ENCODE results near the gene PCK1.

The PCK1 gene

GRCh38 chr20:57561356-57562279 is 708 bp downstream of the PCK1 start:
- DNase-seq = no peak

GRCh38 chr20:57562541-57563465 is 1.9 kb downstream of the PCK1 start:
- no peak for DNase-seq

GRCh38 chr20:57563522-57563921 is 2.6 kb downstream of the PCK1 start:
- DNase-seq = no peak

GRCh38 chr20:57564180-57564802 is 3.4 kb downstream of the PCK1 start:
- no peak for DNase-seq

- no peak for DNase-seq
Observed at GRCh38 chr20:57564951-57565642, 4.2 kb downstream of the PCK1 start.

GRCh38 chr20:57566399-57566798 is 5.5 kb downstream of the PCK1 start:
- no peak for DNase-seq

- DNase-seq = no peak
Observed at GRCh38 chr20:57566803-57567459, 6.0 kb downstream of the PCK1 start.

GRCh38 chr20:57567471-57568079 is 6.7 kb downstream of the PCK1 start:
- DNase-seq = no peak

- peak in 1 of 3 experiments; percentile 35 for DNase-seq
Observed at GRCh38 chr20:57568088-57568896, 7.4 kb downstream of the PCK1 start.

GRCh38 chr20:57568960-57569359 is 8.1 kb downstream of the PCK1 start:
- DNase-seq = no peak

- peak in 2 of 3 experiments; percentile 79 to 97 for DNase-seq
Observed at GRCh38 chr20:57570145-57570850, 9.4 kb downstream of the PCK1 start.

GRCh38 chr20:57570920-57571319 is 10.0 kb downstream of the PCK1 start:
- DNase-seq = no peak

- DNase-seq = no peak
Observed at GRCh38 chr20:57571782-57572416, 11.0 kb downstream of the PCK1 start.

GRCh38 chr20:57573242-57573641 is 12.3 kb downstream of the PCK1 start:
- peak in 1 of 3 experiments; percentile 13 for DNase-seq

- DNase-seq = no peak
Observed at GRCh38 chr20:57573894-57574293, 13.0 kb downstream of the PCK1 start.

- no peak for DNase-seq
Observed at GRCh38 chr20:57574954-57575353, 14.0 kb downstream of the PCK1 start.

GRCh38 chr20:57576002-57576401 is 15.1 kb downstream of the PCK1 start:
- no peak for DNase-seq

GRCh38 chr20:57576617-57577550 is 16.0 kb downstream of the PCK1 start:
- DNase-seq = peak in 1 of 3 experiments; percentile 74
